AG04450 (cell line): ENCODE data around the gene COL8A1. TPM values are rescaled to one million over a fixed set of nuclear protein-coding genes. Genes with fewer than 3 reads are reported as not detected.
A peak's percentile ranks its signal among the peaks of the same experiment; 100 is the strongest.

Experiments used
- CTCF ChIA-PET: fragments of 300-600, 350-600 bp; formaldehyde crosslinking; extraction: SDS; loops from one replicate; lab custom pipeline; 2022; ENCODE audit warnings: antibody characterized with exemption, inconsistent platforms; lab: Charles Lee
- POLR2A ChIA-PET: fragments of 350-600 bp; formaldehyde crosslinking; extraction: SDS; loops from one replicate; lab custom pipeline; 2021; ENCODE audit warnings: antibody characterized with exemption, inconsistent platforms; lab: Yijun Ruan, JAX
- DNase-seq: peaks from one replicate; pipeline ENCODE4 v3.0.0-alpha.2; 2011; ENCODE audit warnings: low read depth, low spot score
- H3K27ac ChIP-seq: one replicate; pipeline ENCODE4 v1.5.1; 2012; ENCODE audit warnings: low read depth, low read length, control low read depth
- H3K27me3 ChIP-seq: one replicate; pipeline ENCODE4 v1.6.0; 2012; ENCODE audit warnings: low read length; ENCODE audit not compliant: control insufficient read depth, insufficient read depth
- H3K4me3 ChIP-seq: 2 replicates; pipeline ENCODE4 v1.5.1; 2011; ENCODE audit warnings: mild to moderate bottlenecking, low read depth, low read length, control low read depth
- H3K9me3 ChIP-seq: 2 replicates; pipeline ENCODE4 v1.5.1; 2012; ENCODE audit warnings: low read length; ENCODE audit not compliant: control insufficient read depth, insufficient read depth
- CTCF ChIP-seq: IDR thresholded peaks from 2 replicates; pipeline ENCODE4 v1.5.1; 2011; ENCODE audit warnings: low read depth, low read length, control low read depth, inconsistent platforms
- polyA plus RNA-seq: library from polyadenylated mRNA; depleted of rRNA; stranded (reverse); fragments of >200 nt; gene quantifications from 2 replicates; pipeline ENCODE4 v1.2.3, GENCODE V29; 2011

Gene COL8A1
- polyA plus RNA-seq, 1 experiment = 101 TPM

- CTCF ChIA-PET = interaction anchor here (0.9 kb wide), 1 partner anchor 730 kb away, joined by 3 read pairs; no protein-coding TSS in a partner anchor
- POLR2A ChIA-PET = no interaction called here
- no peak overlapping the region for H3K4me3 ChIP-seq
- no peaks in the 10 kb centered on the region for H3K27me3 ChIP-seq
- H3K27ac ChIP-seq = no peak overlapping the region
- TF ChIP-seq CTCF = no peak
- no peak for DNase-seq
- H3K9me3 ChIP-seq = no peaks in the 10 kb centered on the region
Observed at GRCh38 chr3:99762901-99763300, 124.5 kb downstream of the COL8A1 start.

- no peak for TF ChIP-seq CTCF
- Histone ChIP-seq H3K27me3 (no peaks in the 10 kb centered on the region), H3K9me3 (no peaks in the 10 kb centered on the region), H3K4me3 (no peak overlapping the region), H3K27ac (no peak overlapping the region)
- no peak for DNase-seq
- POLR2A ChIA-PET = no interaction called here
- CTCF ChIA-PET = interaction anchor here (0.6 to 0.9 kb wide), 3 partner anchors 10 to 62 kb away, joined by 3 to 5 read pairs (median 4); no protein-coding TSS in a partner anchor
Observed at GRCh38 chr3:99764377-99764776, 126.0 kb downstream of the COL8A1 start.

DNA sequence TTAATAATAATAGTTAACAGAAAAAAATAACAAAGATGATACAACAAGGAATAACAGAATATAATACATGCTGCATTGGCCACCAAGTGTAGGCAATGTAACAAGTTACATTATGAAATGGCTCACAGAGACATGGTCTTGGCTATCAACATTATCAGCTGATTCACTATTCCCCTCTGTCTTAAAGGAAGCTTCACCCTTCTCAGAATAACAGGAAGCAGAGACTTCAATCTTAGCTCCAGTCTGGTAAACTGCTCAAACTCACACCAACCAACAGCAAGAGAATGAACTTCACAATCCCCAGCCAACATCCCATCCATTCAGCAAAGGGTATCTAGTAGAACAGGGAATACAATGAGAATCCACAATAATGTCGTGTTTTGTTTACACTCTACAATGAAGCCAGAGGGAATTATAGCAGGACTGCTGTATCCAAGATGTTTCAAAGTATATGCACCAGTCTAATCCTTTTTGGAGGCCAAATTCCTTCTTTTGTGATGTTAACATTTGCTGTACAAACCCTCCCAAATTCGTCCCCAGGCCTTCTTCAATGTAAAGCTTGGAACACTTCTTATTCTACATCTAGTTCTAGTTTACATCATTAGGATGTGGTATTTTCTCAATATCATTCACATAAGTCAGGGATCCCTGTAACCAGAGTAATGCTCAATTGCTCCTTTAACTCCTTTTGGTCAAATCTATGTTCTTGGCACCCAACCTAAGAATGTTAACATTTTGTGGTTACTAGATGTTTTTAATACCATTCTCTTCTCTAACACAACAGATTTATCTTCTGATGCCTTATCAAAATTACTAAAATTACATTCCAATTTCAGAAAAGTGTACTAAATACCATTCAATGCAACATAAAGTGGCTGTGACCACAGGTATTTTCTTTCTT, 126.9 kb downstream of the COL8A1 start:
- H3K27ac ChIP-seq = no peak overlapping the region
- ChIA-PET POLR2A (interaction anchor here (1.0 kb wide), 1 partner anchor 17 kb away, joined by 4 read pairs; no protein-coding TSS in a partner anchor), CTCF (interaction anchor here (0.5 to 1.1 kb wide), 2 partner anchors 25 to 742 kb away, joined by 4 to 5 read pairs; no protein-coding TSS in a partner anchor)
- TF ChIP-seq CTCF = no peak
- H3K9me3 ChIP-seq = no peaks in the 10 kb centered on the region
- H3K4me3 ChIP-seq = no peak overlapping the region
- DNase-seq = peak; percentile 18
- H3K27me3 ChIP-seq = no peaks in the 10 kb centered on the region

GRCh38 chr3:99767291-99767690, 128.9 kb downstream of the COL8A1 start:
- no peaks in the 10 kb centered on the region for H3K27me3 ChIP-seq
- ChIA-PET CTCF (interaction anchor here (1.2 to 1.5 kb wide), 3 partner anchors 10 to 41 kb away, joined by 4 to 6 read pairs (median 4); no protein-coding TSS in a partner anchor), POLR2A (interaction anchor here (0.8 kb wide), 1 partner anchor 10 kb away, joined by 4 read pairs; no protein-coding TSS in a partner anchor)
- H3K9me3 ChIP-seq = no peaks in the 10 kb centered on the region
- DNase-seq = no peak
- no peak overlapping the region for H3K27ac ChIP-seq
- TF ChIP-seq CTCF = no peak
- H3K4me3 ChIP-seq = no peak overlapping the region

DNA sequence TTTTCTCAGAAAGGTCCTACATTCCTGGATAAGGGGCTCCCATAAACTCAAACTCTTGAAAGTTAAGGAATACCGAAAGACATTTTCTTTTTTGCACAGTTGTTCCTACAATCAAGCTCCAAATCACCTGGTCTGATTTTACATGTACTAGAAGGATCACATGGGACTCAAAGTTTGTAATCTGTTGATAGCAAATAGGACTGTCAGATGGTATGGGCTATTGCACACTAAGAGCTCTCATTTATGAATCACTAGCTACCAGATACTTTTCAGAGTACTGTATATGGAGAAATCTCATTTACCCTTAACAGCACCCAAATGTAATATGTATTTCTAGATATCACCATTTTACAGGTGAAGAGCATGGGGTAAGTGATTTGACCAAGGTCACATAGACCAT, 129.7 kb downstream of the COL8A1 start:
- H3K27ac ChIP-seq = no peak overlapping the region
- H3K9me3 ChIP-seq = no peaks in the 10 kb centered on the region
- H3K27me3 ChIP-seq = no peaks in the 10 kb centered on the region
- no peak for DNase-seq
- POLR2A ChIA-PET = no interaction called here
- no peak for TF ChIP-seq CTCF
- no peak overlapping the region for H3K4me3 ChIP-seq
- CTCF ChIA-PET = interaction anchor here (1.2 to 1.5 kb wide), 2 partner anchors 10 to 21 kb away, joined by 4 to 6 read pairs; no protein-coding TSS in a partner anchor
